OCI-LY7 (cell line): ENCODE measurements around the gene PDIA2.

Experiments
- CTCF ChIP-seq: fragments of 200-600 bp; sonication (generic); conservative IDR thresholded peaks from 2 replicates; pipeline ENCODE4 v1.5.1; 2014; ENCODE audit warnings: mild to moderate bottlenecking, antibody characterized with exemption, low read length, moderate library complexity, mixed read lengths
- EZH2phosphoT487 ChIP-seq: fragments of 200-600 bp; sonication (generic); IDR thresholded peaks from 2 replicates; pipeline ENCODE4 v1.6.1; 2018; ENCODE audit warnings: low read depth, borderline replicate concordance, mild to moderate bottlenecking, mixed run types, antibody characterized with exemption, low read length, moderate library complexity, mixed read lengths

- TF ChIP-seq CTCF (no peak), EZH2phosphoT487 (no peak)
These were observed 43.1 kb upstream of the PDIA2 start for GRCh38 chr16:239948-240277.
